HepG2 (cell line): Measurements from ENCODE around the gene PLXNC1. TPM values are rescaled to one million over a fixed set of nuclear protein-coding genes. Genes with fewer than 3 reads are reported as not detected.

ENCODE experiments used
- CTCF ChIP-seq: sonication (generic); formaldehyde crosslinking; IDR thresholded peaks from 2 replicates; pipeline ENCODE4 v1.5.0; 2020; ENCODE audit warnings: mild to moderate bottlenecking, missing genetic modification reagents, moderate library complexity
- GMEB2 ChIP-seq: IDR thresholded peaks from 2 replicates; pipeline ENCODE4 v1.6.1; 2016; ENCODE audit warnings: missing biosample characterization, missing genetic modification reagents, low read depth
- HNF4A ChIP-seq: sonication (generic); formaldehyde crosslinking; IDR thresholded peaks from 2 replicates; pipeline ENCODE4 v1.4.0; 2020; ENCODE audit warnings: missing genetic modification reagents
- HNRNPUL1 ChIP-seq: fragments of 200-400 bp; formaldehyde crosslinking; IDR thresholded peaks from 2 replicates; pipeline ENCODE4 v1.6.1; 2017; ENCODE audit warnings: low read depth, mild to moderate bottlenecking, low read length, moderate library complexity
- JARID2 ChIP-seq: sonication (generic); formaldehyde crosslinking; IDR thresholded peaks from 2 replicates; pipeline ENCODE4 v1.8.1; 2023; ENCODE audit warnings: missing genetic modification reagents, inconsistent platforms; ENCODE audit not compliant: insufficient replicate concordance
- PAXIP1 ChIP-seq: sonication (generic); formaldehyde crosslinking; conservative IDR thresholded peaks from 2 replicates; pipeline ENCODE4 v1.4.0; 2020; ENCODE audit warnings: mild to moderate bottlenecking, missing genetic modification reagents, moderate library complexity
- PLRG1 ChIP-seq: fragments of 450-650 bp; conservative IDR thresholded peaks from 2 replicates; pipeline ENCODE4 v1.6.1; 2016
- SOX13 ChIP-seq, 3 experiments: fragments of 450-650 bp in 1 of 3; sonication (generic) in 1 of 3; formaldehyde crosslinking in 1 of 3; IDR thresholded peaks in 2 of 3; conservative IDR thresholded peaks in 1 of 3; 2 replicates each; pipeline versions ENCODE4 v1.5.0 to v1.6.1; 2016 to 2020; ENCODE audit warnings: antibody characterized with exemption in 1 of 3, mild to moderate bottlenecking in 1 of 3, missing compliant biosample characterization in 1 of 3, missing genetic modification reagents in 1 of 3, moderate library complexity in 1 of 3
- polyA plus RNA-seq, 8 experiments: library from polyadenylated mRNA; depleted of rRNA in 3 of 8; stranded (reverse) in 7 of 8; unstranded in 1 of 8; fragments of >200 nt; fragmentation: Illumina TruSeq in 4 of 8; extraction: Trizol in 4 of 8; gene quantifications; 2 replicates each; pipeline versions ENCODE4 v1.2.1 to v1.2.3, GENCODE V29; 2011 to 2016; ENCODE audit warnings: low read depth in 4 of 8, missing spikeins in 1 of 8, mixed read lengths in 1 of 8; ENCODE audit not compliant: insufficient read depth in 1 of 8
- total RNA-seq, 5 experiments: library from RNA; depleted of rRNA; stranded (reverse); fragments of >200 nt; fragmentation: Illumina TruSeq; extraction: Trizol; gene quantifications; 2 replicates each; pipeline ENCODE4 v1.2.3, GENCODE V29; 2016; ENCODE audit warnings: low read depth in 1 of 5

PLXNC1 gene
- total and polyA plus RNA-seq, 2 of the 13 experiments (the other 11 are each of a cell fraction or from before 2014, with no cell fraction given): 6.6 to 11.2 TPM

GRCh38 chr12:94200695-94201094 is 52.3 kb downstream of the PLXNC1 start (continued):
- TF ChIP-seq PLRG1: no peak
- no peak for TF ChIP-seq GMEB2
- TF ChIP-seq JARID2 (CRISPR knock-in tag): no peak
- TF ChIP-seq CTCF (CRISPR knock-in tag): no peak
- TF ChIP-seq SOX13 (IDR thresholded peaks at IDR 0.05): no peak
- TF ChIP-seq SOX13 (CRISPR knock-in tag; conservative IDR thresholded peaks at IDR 0.05 in 1 of 2, IDR thresholded peaks at IDR 0.05 in 1 of 2): 0 out of 4 replicates have a peak, but pooled peaks of 1 of the 2 experiments have one; percentile 28
- TF ChIP-seq HNF4A (CRISPR knock-in tag): peak; percentile 17; the same call in 1 of the 2 replicates
- TF ChIP-seq PAXIP1 (CRISPR knock-in tag): 0 out of 2 replicates have a peak, but pooled peaks have one; percentile 0
- no peak for TF ChIP-seq HNRNPUL1
- TF ChIP-seq, all 625 proteins: peak for 5
